Eye (tissue), 1 donor: ENCODE measurements around the gene NPAS3.

Experiments
- DNase-seq: peaks from one replicate; pipeline ENCODE4 v3.0.0-alpha.2; 2015

NPAS3 gene

GRCh38 chr14:33602396-33602795 is 663.7 kb downstream of the NPAS3 start:
- DNase-seq, result no peak

GRCh38 chr14:33606591-33606990 is 667.9 kb downstream of the NPAS3 start:
- no peak for DNase-seq

DNA sequence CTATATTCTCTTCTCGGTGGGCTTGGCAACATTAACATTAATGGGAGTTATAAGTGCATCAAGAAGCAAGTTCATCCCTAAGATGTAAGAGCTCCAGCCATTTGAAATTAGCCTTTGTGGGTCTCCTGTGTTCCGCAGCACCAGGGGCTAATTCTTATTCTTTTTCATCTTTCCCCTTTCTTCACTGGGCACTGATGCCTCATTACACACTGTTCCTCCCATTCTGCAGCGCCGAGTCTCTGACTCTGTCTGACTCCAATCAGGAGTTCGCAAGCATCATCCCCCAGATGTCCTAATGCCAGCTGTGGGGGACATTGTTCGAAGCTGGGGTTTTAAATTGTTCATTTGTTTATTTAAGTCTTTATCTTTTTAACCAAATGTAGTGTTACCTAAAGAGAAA is 670.9 kb downstream of the NPAS3 start:
- no peak for DNase-seq

- DNase-seq, result no peak
These were observed 671.4 kb downstream of the NPAS3 start for GRCh38 chr14:33610121-33610520.

- no peak for DNase-seq
These were observed 672.9 kb downstream of the NPAS3 start for GRCh38 chr14:33611405-33612196.

DNA sequence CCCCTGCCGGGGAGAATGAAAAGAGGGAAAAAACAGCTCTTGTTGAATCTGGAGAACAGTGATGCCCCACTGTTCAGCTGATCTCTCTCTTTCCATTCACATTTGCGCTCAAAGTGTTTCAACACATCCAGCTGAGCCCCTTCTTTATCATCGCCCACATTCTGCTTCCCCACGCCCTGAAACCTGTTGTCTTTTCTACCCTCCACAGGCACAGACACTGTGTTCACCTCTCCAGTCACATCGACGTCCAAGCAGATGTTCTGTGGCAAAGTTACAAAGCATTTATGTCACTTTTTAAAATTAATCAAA is 673.5 kb downstream of the NPAS3 start:
- DNase-seq, result no peak

DNA sequence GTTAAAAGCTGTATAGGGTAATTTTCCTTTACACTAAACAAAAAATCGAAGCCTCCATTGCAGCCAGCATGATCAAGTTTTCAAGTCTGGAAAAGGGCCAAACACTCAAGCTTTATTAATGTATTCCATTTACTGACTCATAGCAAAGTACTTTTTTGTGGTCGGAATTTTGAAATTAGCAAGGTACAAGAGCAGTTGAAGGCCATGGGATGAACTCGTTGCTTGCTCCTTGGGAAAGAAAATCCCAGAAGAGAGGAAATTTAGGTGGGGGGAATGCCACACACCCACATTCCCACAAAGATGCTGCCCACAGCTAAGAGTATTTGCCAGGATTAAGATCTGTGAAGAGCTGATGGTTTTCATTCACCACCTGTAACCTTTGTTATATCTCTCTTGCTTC is 678.5 kb downstream of the NPAS3 start:
- DNase-seq, result no peak

- DNase-seq, result no peak
These were observed 679.9 kb downstream of the NPAS3 start for GRCh38 chr14:33618361-33619105.

DNA sequence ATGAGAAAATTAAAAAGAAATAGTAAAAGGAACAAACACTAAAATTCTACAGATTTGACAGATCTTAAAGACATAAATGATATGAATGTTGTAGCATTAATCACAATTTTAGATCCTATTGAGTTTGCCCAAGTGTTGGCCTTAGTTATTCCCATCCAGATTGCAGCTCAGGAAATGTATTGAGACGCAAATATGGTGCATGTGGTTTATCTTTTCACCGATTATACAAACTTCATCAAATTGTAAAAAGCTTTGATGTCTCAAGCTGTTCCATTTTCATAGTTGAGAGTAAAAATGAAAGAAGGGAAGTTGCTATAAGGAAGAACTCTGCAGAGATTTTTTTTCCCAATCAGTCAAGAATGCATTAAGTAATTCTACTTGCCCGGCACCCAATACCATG is 683.8 kb downstream of the NPAS3 start:
- no peak for DNase-seq

- DNase-seq, result no peak
These were observed 691.1 kb downstream of the NPAS3 start for GRCh38 chr14:33629792-33630191.

DNA sequence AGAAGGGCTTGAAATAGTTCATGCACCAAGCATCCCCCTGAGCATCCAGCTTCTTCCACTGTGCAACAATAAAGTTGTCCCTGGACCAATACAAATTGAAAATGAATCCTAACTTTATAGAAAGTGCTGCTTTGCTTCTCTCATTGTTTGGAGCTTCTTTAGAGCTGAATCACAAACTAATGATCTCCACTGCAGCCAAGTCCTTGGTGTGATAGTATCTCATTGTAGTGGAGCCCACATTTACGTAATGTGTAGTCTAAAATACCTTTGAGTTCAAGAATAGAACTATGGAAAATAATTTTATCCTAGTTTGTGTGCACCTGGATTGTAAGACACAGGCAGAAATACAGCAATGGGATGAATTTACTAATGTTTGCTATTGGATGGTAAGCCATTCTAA is 692.3 kb downstream of the NPAS3 start:
- DNase-seq, result no peak

- DNase-seq, result peak; percentile 56
These were observed 692.8 kb downstream of the NPAS3 start for GRCh38 chr14:33631441-33631840.

DNA sequence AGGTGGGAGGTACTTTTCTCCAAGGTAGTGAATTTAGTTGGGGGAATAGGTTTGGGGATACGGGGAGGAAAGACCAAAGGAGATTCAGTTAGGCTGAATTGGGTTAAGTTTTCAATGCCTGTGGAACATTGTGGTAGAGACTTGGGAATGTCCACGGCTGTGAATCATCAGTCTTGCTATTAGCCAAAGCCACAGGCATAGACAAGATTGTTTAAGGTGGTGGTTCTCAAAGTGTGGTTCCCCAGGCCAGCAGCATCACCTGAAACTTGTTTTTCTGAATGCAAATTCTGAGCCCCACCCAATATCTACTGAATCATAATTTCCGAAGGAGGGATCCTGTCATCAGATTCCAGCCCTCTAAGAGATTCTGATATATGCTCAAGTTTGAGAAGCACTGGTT is 696.0 kb downstream of the NPAS3 start:
- DNase-seq, result no peak

DNA sequence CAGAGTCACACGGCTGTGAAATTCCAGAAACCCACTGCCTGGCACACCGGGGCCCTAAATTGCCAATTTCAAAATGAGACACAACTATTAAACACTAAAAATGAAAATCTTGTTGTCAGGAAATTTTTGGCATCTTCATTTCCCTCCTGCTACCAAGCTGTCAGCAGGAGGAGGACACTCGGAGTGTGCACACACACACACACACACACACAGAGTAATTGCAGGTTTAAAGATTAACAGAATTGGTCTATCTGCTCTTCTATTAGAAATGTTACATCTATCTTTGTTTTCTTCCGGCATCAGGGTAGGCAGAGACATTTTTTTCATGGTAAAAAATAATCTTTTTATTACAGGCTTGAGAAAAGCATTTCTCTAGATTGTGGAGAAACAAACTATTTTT is 698.0 kb downstream of the NPAS3 start:
- DNase-seq, result no peak

DNA sequence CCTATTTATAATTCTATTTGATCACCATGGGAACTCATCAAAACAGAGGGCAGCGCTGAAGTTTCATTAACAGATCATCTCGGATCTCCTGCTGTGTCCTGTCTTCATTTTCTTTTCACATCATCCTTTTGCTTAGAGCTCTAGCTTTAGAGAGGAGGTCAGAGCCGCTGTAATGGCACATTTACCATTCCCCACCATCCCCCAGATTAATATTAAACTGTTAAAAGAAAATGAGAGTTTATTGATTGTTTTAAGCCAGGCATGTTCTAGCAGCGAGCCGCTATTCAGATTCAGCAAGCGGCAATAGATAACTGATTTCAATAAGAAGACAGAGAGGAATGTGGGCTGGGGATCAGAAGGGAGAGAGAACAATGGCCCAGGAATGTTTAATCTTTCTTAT is 703.4 kb downstream of the NPAS3 start:
- DNase-seq, result peak; percentile 80

DNA sequence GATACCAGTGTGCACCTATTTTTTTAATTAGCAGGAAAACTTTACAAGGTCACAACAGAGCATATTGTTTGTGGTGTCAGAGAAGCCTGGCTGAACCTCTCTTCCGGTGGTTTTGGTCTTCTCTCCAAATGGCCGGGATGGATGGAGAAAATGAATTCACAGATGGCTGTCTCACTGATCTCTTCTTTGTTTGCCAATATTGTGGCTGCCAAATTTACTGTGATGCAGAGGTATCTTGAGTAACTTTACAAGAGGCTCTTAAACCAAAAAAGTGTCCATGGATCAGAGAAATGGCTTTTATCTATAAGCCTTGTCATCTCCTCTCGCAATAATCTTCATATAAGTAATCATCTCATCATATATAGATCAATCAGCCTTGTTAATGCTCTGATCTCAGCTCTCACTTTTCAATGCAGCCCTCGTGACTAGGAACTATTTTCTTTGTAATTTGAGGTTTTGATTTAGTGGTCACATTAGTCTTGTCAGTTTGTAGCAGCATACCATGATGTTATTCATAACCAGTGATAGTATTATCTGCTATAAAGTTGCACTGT is 704.1 kb downstream of the NPAS3 start:
- DNase-seq, result peak; percentile 44

- peak; percentile 43 for DNase-seq
These were observed 704.9 kb downstream of the NPAS3 start for GRCh38 chr14:33643426-33644181.

DNA sequence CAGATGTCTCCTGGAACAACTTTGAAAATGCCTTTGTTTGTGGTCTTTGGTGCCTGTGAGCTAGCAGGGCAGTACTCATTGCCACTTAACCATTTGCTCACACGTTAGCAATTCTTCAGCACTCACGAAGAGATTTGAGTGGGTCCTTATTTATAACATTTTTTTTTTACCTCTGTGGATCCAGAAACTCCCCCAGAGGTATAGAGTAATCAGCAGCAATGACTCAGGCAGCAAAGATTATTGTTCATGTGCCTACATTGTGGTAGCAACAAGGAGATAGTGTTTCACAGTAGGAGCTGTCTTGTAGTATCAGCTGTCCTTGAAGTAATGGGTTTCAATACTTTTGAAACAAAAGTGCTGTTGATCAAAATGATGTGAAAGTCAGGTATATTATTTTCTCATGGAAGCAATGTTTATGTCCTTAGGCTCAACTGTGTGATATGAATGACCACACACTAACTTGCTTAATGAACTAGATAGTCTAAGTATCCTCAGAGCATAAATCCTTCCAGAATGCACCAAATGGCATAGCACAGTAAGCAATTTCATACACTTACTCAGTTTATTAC is 708.1 kb downstream of the NPAS3 start:
- no peak for DNase-seq

- DNase-seq, result no peak
These were observed 708.7 kb downstream of the NPAS3 start for GRCh38 chr14:33647385-33647786.

DNA sequence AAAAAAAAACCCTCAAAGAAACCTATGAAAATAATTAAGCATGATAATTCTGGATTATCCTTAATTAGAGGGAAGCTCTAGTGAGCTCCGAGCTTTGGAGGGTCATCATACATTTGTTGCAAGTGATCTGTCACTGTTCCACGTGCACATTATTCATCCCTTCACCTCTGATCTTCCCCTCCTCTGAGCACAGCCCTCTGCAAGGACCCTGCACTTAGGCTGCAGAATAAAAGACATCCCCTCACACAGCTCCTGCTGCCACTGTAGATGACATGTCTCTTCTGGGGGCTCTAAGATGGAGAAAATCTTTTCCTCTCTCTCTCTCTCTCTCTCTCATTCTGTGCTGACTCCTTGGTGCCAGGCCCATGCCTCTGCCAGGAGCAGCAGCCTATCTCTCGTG is 711.8 kb downstream of the NPAS3 start:
- DNase-seq, result no peak

DNA sequence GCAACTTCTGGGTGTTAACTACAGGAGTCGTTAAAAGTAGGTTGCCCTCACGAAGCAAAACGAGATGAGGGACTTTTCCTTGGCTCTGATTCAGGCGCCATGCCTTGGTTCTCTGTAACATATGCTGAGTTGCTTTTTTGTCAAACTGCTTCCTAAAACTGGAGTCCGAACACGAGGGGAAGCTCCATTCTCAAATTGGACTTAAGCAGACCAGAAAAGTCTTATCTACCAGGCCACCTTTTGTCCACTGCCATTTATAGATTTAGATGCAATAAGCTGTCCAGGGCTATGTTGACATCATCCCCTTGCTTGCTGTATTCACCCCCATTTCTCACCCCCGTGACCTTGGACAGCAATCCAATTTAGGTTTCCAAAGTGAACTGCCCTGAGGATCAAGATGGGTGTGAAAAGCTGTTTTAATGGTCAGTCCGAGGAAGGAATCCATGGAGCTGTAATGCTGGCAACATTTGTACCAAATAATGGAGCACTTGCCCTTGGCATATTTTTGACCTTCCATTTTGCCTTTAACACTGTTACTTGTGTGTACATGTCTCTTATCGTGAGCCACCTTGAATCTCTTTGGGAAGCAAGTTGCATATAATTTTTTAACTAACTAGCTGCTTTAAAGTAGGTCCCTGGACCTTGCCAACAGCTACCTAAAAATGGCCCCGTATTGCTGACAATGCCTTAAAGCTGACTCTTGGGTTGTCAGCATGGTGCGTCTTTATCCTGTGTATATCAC is 714.1 kb downstream of the NPAS3 start:
- no peak for DNase-seq

DNA sequence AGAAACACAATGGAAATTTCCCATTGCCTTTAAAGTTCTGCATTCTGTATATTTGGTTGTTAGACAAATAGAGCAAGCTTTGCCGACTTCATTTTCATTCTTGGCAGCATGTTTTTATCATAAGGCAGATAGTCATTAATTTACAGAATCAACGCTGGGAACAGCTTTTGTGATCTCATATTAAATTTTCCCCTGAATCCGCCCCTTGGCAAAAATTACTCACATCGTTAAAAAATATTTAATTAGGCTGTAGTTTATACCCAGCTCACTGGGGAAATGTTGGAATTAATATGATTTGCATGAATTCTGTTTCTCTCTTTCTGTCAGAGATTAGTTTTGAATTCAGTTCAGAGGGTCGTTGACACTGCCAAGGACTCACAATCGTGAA is 714.6 kb downstream of the NPAS3 start:
- no peak for DNase-seq

DNA sequence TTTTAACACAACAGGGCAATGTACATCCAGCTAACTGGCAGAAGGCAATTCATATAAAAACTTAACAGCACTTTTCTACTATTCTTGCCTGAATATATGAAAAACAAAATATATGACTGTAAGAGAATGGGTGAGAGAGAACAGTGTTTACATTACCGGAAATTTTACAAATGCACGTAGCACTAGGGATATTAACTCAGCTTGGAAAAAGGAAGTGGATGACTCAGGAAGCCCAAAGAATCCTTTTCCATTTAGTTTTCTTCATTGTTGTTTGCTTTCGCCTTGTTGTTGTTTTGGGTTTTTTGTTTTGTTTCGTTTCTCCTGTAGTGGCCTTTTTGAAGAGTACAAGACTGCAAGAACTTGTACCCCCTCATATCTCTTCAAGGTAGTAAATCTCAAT is 716.7 kb downstream of the NPAS3 start:
- DNase-seq, result no peak
